Effector CD8-positive, alpha-beta T cell (primary cell): ENCODE results near the gene CSNK2A3.
"Not testable (repeated sequence)": the region's sequence is repeated elsewhere in the genome, so short reads cannot be mapped to it uniquely, and the experiment has no call there.

Source experiments
- DNase-seq: peaks from one replicate; lab custom pipeline; 2025; lab: John Stamatoyannopoulos, UW

CSNK2A3 gene

DNA sequence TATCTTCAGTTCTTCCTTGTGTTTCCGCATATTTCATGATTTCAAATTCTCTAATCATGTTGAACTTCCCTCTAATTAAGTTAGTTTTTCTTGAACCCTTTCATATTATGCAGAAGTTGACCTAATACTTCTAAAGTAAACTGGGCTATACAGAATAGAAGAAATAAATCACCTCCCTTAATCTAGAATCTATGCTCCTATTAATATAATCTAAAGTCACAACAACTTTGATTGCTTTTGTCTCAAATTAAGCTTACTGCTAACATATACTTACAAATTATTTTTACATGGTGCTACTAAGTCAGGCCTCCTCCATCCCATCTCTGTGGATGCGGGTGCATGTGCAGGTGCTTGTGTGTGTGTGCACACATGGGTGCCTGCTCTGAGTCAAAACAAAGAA is 27.3 kb upstream of the CSNK2A3 start:
- no peak for DNase-seq

DNA sequence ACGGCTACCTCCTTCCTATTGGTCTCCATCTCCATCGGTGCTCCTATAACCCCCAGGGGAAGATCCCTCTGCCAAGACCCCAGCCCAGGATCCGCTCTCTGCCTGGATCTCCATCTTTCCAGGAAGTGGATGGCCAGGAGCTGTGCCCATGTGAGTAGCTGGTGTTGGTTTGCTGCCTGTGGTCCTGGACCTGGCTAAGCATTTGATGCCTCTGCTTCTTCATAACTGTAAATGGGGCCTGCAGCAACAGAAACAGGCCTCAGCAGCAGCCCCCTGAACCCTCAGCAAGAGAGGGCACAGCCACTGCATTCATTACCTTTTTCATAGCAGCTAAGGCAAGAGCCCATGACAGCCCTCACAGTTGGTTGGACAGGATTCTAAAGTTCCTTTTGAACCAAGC is 26.6 kb upstream of the CSNK2A3 start:
- DNase-seq = no peak

DNA sequence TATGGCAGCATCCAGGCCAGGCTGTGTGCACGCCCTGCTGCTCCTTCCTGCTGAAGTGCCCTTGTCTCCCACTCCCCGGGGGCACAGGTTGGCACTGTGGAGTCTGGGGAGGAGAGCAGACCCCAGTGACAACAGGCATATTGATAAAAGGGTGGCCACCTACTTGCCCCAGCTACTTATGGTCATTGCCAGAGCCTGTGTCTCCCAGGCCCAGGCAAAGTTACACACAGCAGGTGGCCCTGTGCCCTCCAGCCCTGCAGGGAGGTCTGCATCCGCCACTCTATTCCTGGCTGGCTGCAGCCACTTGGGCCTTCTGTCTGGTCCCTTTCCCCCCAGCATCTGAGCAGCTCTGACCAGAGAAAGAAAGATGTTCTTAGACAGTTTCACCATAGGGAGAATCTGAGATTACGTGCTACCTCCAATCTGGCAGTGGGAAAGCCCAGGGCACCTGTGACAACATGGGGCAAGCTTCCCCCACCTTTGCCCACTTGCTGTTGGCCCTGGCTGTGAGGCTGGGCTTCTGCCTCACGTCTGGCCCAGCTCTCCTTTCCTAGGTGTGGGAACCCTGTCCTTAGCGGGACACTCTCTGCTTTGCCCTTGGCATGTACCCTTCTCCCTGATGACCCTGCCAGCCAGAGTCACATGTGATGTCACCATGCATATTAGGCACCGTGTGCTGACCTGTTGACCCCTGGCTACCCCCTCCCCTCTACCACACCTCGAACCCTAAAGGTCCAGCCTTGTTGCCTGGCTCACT is 25.3 kb upstream of the CSNK2A3 start:
- no peak for DNase-seq

DNA sequence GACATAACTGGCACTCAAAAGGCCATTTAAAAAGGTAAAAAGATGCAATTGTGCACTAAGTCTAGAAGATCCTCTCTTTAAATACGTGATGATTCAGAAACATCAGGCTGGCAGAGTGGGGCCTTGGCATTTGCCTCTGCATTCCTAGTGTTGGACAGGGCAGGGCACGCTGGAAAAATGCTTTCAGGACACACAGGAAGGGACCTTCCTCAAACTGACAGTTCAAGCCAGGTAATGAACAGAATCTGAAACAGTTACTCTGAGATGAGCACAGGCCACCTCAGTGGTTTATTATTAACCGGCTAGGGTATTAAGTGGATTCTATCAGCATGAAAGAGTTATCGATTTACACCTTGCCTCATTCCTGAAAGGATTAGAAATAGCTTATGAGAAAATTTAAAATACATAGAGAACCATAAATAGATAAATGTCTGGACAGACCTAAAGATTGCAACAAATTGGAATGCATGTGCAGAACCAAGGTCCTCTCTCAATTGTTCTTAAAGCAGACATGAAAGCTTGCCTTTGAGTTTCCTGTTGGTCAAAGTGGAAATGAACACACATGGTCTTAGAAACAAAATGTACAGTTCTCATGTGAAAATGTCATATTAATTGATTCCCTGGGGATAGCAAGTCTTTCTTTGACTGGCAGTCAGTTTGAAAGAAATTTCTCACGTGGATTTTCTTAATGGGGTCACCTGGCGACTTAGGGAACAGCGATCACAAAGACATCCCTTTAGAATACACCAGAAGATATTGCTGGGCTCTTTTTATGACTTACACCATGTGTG is 21.5 kb upstream of the CSNK2A3 start:
- no peak for DNase-seq

DNA sequence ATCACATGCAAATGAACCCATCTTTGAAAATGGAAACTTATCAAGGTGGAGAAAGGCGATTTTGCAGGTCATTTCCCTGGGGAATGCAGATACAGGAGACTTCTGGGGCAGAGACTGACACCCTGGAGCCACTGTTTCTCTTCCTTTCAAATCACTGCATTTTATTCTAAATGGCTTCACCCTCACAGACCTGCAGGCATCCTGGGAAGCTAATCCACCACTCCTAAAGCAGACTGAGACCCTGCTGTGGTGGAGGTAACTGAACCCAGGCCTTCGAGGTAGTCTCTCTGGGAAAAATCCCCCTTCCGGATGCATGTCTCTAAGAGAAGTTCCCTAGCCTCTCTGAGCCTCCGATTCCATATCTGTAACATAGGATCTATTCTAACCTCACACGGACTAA is 20.9 kb upstream of the CSNK2A3 start:
- no peak for DNase-seq

DNA sequence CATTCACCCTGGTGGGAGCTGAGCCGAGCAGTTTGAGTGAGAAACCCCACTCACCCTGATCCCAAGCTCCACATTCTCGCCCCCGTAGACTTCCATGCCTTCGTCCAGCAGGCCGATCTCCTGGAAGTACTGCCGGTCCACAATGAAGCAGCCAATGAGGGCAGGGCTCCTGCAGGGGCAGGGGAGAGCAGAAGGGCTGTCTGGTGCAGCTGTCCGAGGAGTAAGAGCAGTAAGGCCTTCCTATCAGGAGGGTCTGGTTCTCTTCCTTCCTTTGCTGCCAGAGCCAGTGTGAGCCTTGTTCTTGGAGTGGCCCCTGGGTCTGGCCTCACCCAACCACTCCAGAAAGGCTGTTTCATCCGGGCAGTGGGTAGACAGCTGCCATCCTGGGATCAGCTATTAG is 19.4 kb upstream of the CSNK2A3 start:
- DNase-seq = no peak

DNA sequence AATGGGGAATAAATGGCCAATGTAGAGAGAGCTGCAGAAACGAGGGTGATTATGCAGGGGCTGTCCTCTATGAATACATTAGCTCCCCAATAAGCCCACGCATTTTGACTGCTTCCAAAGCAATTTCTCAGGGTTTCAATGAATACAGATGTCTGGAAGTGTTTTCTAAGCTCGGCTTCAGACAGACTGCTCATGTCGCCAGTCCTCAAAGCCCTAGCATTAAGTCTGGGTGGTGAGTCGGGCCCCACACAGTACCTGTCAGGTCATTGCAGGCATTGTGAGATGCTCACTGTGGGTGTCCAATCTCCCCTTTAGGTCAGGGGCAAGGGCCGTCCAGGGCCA is 17.9 kb upstream of the CSNK2A3 start:
- DNase-seq = no peak

DNA sequence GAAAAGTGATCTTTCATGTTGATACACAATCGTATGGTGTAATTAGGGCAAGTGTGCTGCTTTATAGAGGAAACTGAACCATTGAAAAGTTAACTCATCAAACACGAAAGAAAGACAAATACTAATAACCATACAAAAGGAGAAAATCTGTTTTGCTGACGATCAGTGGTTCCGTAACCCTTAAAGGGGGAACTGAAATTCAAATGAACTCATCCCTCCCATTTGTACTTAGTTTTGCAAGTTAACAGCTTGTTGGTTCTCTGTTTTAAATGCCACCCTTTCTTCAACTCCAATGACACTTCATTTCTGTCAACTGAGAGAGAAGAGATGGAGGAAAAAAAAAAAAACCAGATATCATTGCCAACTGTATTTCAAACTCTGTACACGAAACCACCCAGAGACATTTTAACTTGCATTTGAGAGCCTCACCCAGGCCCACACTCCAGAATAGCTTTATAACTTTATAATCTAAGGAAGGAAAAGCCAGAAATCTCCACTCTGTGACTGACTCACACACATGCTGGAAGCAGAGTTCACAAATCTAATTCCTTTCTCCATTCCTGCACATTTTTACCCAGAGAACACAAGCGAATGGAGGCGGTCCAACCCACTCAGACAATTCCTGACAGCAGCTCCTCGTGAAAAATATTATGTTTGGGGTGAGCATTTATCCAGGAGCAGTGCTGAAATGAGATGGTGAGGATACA is 17.4 kb upstream of the CSNK2A3 start:
- no peak for DNase-seq

DNA sequence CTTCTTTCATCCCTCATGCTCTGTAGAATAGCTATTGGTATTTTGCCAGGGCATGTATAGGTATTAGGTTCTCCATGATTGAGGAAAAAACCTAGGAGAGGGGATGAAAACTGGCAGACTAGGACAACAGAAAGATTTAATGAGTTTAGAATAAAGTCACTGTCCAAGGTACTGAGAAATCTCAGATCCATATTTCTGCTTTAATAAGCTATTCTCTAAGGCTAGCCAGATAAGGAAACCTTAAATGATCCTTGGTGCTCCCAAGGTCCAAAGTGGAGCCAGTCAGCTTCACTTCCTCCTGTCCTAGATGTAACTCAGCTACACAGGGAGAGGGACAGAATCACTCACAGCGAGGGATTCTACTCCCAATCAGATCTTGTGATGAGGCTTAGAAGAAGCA is 13.7 kb upstream of the CSNK2A3 start:
- no peak for DNase-seq

DNA sequence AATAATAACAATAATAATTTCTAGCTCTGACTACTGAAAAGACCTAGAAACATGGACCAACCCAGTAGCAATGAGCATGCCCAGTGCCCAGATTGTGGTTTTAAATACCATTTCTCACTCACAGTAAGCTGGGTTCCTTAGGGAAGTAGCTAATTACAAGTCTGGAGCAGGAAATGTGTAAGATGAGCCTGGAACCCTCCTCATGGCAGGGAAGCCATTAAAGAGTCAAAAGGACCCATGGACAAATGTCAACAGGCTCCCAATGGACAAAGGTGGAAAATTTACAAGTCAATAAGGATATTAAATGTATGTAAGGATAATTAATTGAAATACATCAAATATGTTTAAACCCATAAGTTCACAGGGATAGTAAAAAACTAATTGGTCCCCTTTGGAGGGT is 10.6 kb upstream of the CSNK2A3 start:
- DNase-seq = no peak

DNA sequence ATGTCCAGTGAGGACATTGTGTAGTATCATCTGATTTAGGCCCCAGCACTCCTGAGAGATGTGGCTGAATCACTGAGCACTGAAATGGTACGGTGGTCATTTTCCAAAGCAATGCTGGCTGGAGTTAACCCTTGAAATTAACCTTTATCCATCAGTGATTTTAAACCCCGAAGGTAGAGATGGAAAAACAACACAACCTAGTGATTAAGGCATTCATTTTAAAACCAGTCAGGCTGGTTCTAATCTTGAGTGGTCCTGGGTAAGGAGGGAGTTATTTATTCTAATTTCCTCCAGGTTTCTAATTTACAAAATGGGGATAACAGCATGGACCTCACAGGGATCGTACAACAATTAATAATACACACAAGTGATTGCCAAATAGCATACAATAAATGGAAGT is 6.6 kb upstream of the CSNK2A3 start:
- DNase-seq = no peak

DNA sequence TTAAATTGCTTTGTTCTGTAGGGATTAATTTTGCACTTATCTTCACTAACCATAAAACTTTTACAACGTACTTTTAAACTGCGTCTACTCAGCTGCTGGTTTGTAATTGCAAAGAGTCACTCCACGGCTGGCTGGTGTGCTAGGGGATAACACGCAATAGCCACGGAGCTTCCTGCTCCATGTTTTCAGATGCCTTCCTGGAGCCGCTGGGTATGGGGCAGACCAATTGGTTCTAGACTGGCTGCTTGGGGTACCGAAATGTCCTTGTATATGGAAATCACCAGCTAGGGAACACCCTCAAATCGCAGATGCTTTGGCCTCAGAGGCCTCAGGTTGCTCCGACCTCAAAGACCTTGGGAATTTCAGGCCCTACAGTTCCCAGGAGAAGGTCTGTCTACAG is 3.8 kb upstream of the CSNK2A3 start:
- DNase-seq = no peak

DNA sequence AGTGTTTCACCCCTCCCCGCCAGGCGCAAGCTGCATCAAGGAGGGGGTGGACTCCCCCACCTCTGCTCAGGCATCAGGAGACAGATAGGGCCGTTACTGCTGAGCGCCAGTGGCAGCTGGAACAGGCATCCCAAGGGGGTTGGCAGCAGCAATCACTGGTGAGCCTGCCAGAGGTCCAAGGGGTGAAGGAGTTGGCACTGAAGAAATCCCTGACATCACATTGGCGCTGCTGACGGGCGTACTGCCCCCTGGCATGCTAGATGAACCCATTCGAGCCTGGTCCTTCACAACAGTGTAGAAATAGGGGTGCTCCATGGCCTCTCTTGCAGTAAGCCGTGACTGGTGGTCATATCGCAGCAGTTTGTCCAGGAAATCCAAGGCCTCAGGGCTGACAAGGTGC is 1.2 kb downstream of the CSNK2A3 start:
- DNase-seq = not testable (repeated sequence)

DNA sequence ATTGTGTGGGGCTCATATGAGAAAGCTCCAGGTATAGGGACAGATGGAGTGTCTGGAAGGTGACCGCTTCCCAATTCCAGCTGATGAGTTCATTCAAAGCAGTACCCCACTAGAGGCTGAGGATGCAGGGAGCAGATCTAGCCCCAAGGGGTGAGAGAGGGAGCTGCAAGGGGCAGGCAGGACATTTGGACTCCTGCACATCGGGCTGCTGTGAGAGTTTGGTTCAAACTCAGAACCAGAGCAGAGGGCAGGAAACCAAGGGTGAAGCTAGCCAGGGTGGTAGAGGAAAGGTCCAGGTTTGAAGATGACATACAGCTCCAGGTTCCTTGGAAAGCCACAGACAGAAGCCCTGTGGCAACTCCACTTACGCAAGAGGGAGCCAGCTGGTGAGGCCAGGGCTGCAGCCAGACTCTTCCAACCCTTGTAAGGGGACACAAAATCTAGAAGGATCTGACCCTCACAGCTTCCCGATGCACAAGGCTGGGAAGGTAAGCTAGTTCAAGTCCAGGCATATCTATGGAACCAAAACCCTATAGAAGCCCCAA is 1.9 kb downstream of the CSNK2A3 start:
- DNase-seq = no peak

DNA sequence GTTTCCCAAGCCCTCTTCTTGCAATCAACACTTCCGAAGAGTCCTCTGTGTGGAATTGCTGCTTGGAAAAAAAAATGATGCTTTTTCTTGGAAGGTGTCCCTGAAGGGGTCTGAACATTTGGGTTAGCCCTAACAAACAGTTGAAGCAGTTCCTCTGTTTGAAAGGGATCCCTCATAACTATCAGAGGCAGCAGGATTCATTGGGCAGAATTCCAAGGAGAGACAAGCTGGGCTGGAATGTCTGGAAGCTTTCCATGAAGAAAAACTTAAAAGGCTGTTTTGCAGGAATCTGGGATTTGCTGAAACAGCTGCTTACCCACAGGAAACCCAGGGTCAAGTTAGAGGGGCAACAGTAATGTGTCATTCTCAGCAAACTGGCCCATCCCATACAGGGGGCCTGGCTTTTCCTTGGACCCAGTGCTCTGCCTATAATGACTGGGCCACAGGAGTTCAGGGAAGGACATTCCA is 3.1 kb downstream of the CSNK2A3 start:
- no peak for DNase-seq

DNA sequence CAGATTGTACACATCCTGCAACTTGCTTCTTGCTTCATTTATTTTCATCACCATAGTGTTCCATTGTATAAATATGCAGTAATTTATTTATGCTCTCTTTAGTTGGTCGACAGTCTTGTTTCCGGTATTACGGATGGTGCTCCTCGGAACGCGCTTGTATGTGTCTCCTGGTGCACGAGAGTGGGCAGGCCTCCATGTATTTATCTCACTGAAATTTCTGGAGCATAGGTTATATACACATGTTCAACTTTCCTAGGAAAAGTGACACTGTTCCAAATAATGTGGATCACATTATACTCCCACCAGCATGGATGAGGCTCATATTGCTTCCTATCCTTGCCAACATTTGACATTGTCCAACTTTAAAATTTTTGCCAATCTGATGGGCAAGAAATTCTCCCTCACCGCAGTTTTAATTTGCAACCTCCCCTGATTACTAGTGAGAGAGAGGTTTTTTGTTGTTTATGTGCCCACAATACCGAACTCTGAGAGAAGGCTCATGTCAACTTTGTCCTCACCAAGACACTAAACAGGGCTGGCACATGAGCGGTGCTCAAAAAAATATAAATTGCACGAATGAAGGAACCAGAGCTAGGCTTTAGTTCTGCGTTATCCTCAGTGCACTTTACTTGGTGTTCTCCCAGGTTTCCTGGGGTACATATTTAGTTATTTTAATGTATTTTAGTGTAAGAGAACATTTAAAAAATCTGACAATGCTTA is 3.8 kb downstream of the CSNK2A3 start:
- no peak for DNase-seq

DNA sequence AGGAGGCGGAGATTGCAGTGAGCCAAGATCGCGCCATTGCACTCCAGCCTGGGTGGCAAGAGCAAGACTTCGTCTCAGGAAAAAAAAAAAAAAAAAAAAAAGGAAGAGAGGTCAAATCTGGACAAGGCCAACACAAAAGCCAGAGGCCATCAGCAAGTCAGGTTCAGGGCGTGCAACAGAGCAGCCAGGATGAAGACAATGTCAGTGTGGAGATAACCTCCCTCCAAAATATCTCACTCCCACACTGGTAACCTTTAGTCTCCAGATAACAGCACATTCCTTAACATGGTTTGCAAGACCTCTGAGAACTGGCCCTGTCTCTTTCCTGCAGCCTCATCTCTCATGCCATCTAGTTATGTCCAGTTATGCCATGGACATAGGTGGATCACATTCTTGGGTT is 4.7 kb downstream of the CSNK2A3 start:
- no peak for DNase-seq

DNA sequence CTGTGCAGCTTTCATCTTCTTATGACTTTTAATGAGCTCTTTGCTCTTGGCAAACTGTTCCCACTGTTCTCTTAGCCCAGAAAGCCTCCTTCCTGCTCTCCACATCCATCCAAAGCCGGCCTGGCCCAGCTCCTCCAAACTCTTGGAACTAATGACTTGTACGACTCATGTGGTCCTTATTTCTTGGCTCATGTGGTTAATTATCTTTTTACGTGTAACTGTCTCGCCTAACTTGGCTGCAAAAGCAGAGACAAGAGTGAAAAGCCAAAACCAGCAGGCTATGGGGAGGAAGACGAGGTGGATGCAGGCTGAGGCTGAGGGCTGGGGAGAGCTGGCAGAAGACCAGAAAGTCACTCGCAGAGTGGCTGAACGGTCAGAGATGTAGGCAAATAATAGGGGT is 5.5 kb downstream of the CSNK2A3 start:
- no peak for DNase-seq

DNA sequence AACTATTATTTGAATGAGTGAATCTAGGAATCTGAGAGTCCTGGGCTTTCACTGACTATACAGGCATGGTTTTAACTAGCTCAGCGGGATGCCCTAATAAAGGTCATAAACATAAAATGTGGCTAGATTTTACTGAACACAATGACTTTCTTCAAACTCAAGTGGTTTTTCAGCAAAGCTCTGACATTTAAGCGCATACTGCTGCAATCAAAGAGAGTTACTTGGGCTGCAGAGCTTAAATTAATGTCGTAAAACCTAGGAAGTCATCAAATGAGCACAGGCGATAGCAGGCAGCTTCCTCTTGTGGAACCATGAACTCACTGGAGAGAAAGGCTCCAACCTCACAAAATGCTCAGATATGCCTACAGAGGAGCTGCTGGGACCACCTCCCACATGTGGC is 6.7 kb downstream of the CSNK2A3 start:
- DNase-seq = no peak

DNA sequence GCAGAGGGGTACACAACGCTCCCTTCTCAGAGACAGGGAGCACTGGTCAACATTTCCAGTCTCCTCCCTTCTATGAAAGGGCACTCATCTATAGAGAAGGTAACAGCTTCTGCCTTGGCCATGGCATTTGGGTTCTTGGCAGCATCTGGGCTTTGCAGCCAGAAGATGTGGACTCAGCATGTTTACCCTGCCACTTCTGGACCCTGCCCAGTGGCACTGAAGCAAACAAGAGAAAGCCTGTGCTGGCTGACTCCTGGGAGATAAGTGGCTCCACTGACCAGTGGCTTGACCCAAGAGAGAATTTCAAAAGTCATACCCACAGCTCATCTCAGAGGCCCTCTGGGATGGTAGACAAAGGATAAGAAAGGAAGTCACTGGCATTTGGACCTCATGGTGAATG is 8.0 kb downstream of the CSNK2A3 start:
- DNase-seq = no peak

DNA sequence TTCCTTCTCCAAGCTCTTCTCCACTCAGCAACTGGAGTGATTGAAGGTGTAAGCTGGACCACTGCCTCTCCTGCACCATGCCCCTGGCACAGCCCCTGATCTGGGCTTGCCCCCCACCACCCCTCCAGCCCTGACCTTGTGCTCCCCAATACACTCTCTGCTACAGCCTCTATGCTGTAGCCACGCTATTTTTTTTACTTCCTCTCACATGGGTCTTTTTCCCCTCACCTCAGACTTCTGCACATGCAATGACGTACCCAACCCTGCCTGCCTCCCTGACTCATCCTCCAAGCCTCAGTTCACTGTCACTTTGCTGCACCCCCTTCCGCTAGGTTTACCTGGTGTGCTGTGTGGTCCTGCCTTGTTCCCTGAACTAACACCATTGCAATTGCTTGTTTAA is 9.0 kb downstream of the CSNK2A3 start:
- DNase-seq = no peak

DNA sequence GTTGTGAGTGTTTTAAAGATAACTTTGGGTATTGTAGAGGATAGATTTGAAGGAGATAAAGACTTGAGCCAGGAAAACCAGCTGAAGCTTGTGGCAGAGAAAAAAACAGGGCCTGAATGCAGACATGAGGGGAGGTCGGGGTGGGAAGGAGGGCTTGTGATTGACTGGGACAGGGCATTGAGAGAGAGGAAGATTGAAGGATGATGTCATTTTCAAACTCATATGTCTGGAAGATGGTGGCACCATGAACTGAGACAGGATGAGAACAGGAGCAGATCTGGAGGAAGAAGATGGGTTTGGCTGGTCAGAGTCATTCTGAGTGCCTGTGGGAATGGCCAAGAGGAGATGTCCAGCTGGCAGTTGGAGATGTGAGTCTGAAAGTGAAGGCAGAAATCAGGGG is 14.7 kb downstream of the CSNK2A3 start:
- DNase-seq = no peak
